HCT116 (cell line): ENCODE measurements around the gene SLC41A3.

Source experiments
- ATF3 ChIP-seq: IDR thresholded peaks from 2 replicates; pipeline ENCODE4 v1.6.1; 2012
- CTCF ChIP-seq, 3 experiments: fragments of 200-600 bp in 1 of 3; sonication (generic) in 1 of 3; IDR thresholded peaks in 2 of 3; conservative IDR thresholded peaks in 1 of 3; 2 replicates each; pipeline ENCODE4 v1.5.1; 2012 to 2017; ENCODE audit warnings: low read depth in 2 of 3, low read length in 2 of 3, antibody characterized with exemption in 1 of 3, borderline replicate concordance in 1 of 3, control low read depth in 1 of 3, mild to moderate bottlenecking in 1 of 3, mixed read lengths in 1 of 3, mixed run types in 1 of 3, moderate library complexity in 1 of 3; ENCODE audit not compliant: insufficient read depth in 1 of 3
- EZH2phosphoT487 ChIP-seq: fragments of 200-600 bp; IDR thresholded peaks from 2 replicates; pipeline ENCODE4 v1.6.1; 2018; ENCODE audit warnings: antibody characterized with exemption, borderline replicate concordance
- POLR2A ChIP-seq: IDR thresholded peaks from 2 replicates; pipeline ENCODE4 v1.7.0; 2011; ENCODE audit warnings: borderline replicate concordance; ENCODE audit not compliant: insufficient read depth, insufficient read length; ENCODE audit errors: extremely low read depth
- REST ChIP-seq: IDR thresholded peaks from 2 replicates; pipeline ENCODE4 v1.6.1; 2012; ENCODE audit warnings: low read depth
- SP1 ChIP-seq: IDR thresholded peaks from 2 replicates; pipeline ENCODE4 v1.6.1; 2012; ENCODE audit warnings: low read depth
- YY1 ChIP-seq: IDR thresholded peaks from 2 replicates; pipeline ENCODE4 v1.6.1; 2011; ENCODE audit warnings: low read length, low read depth, moderate library complexity, mild to moderate bottlenecking; ENCODE audit not compliant: insufficient replicate concordance; ENCODE audit errors: extremely low read depth
- ZBTB33 ChIP-seq: IDR thresholded peaks from 2 replicates; pipeline ENCODE4 v1.6.1; 2011; ENCODE audit warnings: mild to moderate bottlenecking, low read length, moderate library complexity; ENCODE audit not compliant: insufficient replicate concordance; ENCODE audit errors: extremely low read depth
- ZNF274 ChIP-seq: fragments of 200-500 bp; sonication (Bioruptor generic); IDR thresholded peaks from 2 replicates; pipeline ENCODE4 v1.6.1; 2014; ENCODE audit warnings: mild to moderate bottlenecking, low read depth, low read length, inconsistent platforms

- no peak for TF ChIP-seq CTCF (IDR thresholded peaks at IDR 0.05 in 2 of 3, conservative IDR thresholded peaks at IDR 0.05 in 1 of 3; ENCODE audit: borderline replicate concordance in 1 of 3, insufficient read depth in 1 of 3, low read depth in 2 of 3, low read length in 2 of 3)
- TF ChIP-seq POLR2A: no peak
- no peak for TF ChIP-seq YY1
- no peak for TF ChIP-seq REST
- TF ChIP-seq ZBTB33: no peak
- no peak for TF ChIP-seq SP1
- TF ChIP-seq ZNF274: no peak
- TF ChIP-seq EZH2phosphoT487: no peak
- TF ChIP-seq ATF3: no peak
Measured at GRCh38 chr3:126097801-126098200, 13.9 kb upstream of the SLC41A3 start.
